OCI-LY7 (cell line): ENCODE results near the gene PDE9A. TPM values are rescaled to one million over a fixed set of nuclear protein-coding genes. Genes with fewer than 3 reads are reported as not detected.
"Not testable (repeated sequence)": the region's sequence is repeated elsewhere in the genome, so short reads cannot be mapped to it uniquely, and the experiment has no call there.

Experiments
- BruUV-seq: library from RNA; stranded (reverse); fragments of 400-500 nt; replicated peaks from 2 replicates; lab custom pipeline; 2021; lab: Mats Ljungman, UMichigan
- CTCF ChIA-PET: fragments of 300-600 bp; sonication (Branson Sonifier 250); formaldehyde crosslinking; loops from one replicate; lab custom pipeline; 2022; ENCODE audit warnings: antibody characterized with exemption; ENCODE audit not compliant: unreplicated experiment; lab: Charles Lee
- POLR2A ChIA-PET: fragments of 300-600 bp; sonication (Branson Sonifier 250); formaldehyde crosslinking; loops from one replicate; lab custom pipeline; 2022; ENCODE audit warnings: antibody characterized with exemption; lab: Charles Lee
- DNase-seq: peaks from one replicate; pipeline ENCODE4 v3.0.0-alpha.2; 2015; ENCODE audit warnings: low spot score
- H2AFZ ChIP-seq: fragments of 200-600 bp; sonication (generic), shearing (Covaris generic); 2 replicates; pipeline ENCODE4 v1.6.1; 2014; ENCODE audit warnings: mild to moderate bottlenecking, antibody characterized with exemption, low read length, moderate library complexity
- H3K27ac ChIP-seq: fragments of 200-600 bp; sonication (generic); 2 replicates; pipeline ENCODE4 v1.5.1; 2014; ENCODE audit warnings: mixed run types, low read depth, mild to moderate bottlenecking, moderate library complexity, low read length, inconsistent platforms; ENCODE audit not compliant: poor library complexity, severe bottlenecking
- H3K36me3 ChIP-seq: fragments of 200-600 bp; sonication (generic); 2 replicates; pipeline ENCODE4 v1.6.1; 2014; ENCODE audit warnings: mild to moderate bottlenecking, antibody characterized with exemption, low read length, moderate library complexity, mixed read lengths; ENCODE audit not compliant: insufficient read depth
- H3K4me1 ChIP-seq: fragments of 200-600 bp; sonication (generic); 2 replicates; pipeline ENCODE4 v1.5.1; 2014; ENCODE audit warnings: mild to moderate bottlenecking, low read length; ENCODE audit not compliant: insufficient read depth, poor library complexity, severe bottlenecking
- H3K4me2 ChIP-seq: fragments of 200-600 bp; sonication (generic); 2 replicates; pipeline ENCODE4 v1.6.1; 2014; ENCODE audit warnings: mild to moderate bottlenecking, low read length
- H3K4me3 ChIP-seq: fragments of 200-600 bp; sonication (generic); 2 replicates; pipeline ENCODE4 v1.5.1; 2014; ENCODE audit warnings: mild to moderate bottlenecking, low read depth, low read length; ENCODE audit not compliant: poor library complexity, severe bottlenecking
- H3K79me2 ChIP-seq: fragments of 200-600 bp; sonication (generic); 2 replicates; pipeline ENCODE4 v1.6.1; 2016; ENCODE audit warnings: low read depth, mild to moderate bottlenecking, low read length, moderate library complexity, mixed read lengths; ENCODE audit not compliant: insufficient read depth
- H3K9me2 ChIP-seq: fragments of 200-600 bp; sonication (generic); 2 replicates; pipeline ENCODE4 v1.6.1; 2016; ENCODE audit warnings: mild to moderate bottlenecking, low read length, mixed read lengths; ENCODE audit not compliant: insufficient read depth
- H3K9me3 ChIP-seq: fragments of 200-600 bp; sonication (generic); 2 replicates; pipeline ENCODE4 v1.6.1; 2014; ENCODE audit warnings: mild to moderate bottlenecking, mixed run types, low read length, mixed read lengths
- H4K20me1 ChIP-seq: fragments of 200-600 bp; sonication (generic); 2 replicates; pipeline ENCODE4 v1.6.1; 2014; ENCODE audit warnings: mild to moderate bottlenecking, antibody characterized with exemption, low read length, moderate library complexity, mixed read lengths; ENCODE audit not compliant: insufficient read depth
- EZH2phosphoT487 ChIP-seq: fragments of 200-600 bp; sonication (generic); IDR thresholded peaks from 2 replicates; pipeline ENCODE4 v1.6.1; 2018; ENCODE audit warnings: low read depth, borderline replicate concordance, mild to moderate bottlenecking, mixed run types, antibody characterized with exemption, low read length, moderate library complexity, mixed read lengths
- intact Hi-C: fragments of 100-400 bp; cut with micrococcal nuclease; formaldehyde crosslinking; loops from one replicate; pipeline ENCODE4 v1.10.0; 2022; ENCODE audit not compliant: unreplicated experiment
- total RNA-seq, 2 experiments: library from RNA; depleted of rRNA in 1 of 2; stranded (reverse); fragments of >200 nt in 1 of 2; shearing (Covaris generic) in 1 of 2; gene quantifications; 2 replicates each; pipeline ENCODE4 v1.2.3, GENCODE V29; 2014 to 2022
- TF ChIP-seq, protein P1 (sequence below): fragments of 200-600 bp; sonication (generic); conservative IDR thresholded peaks from 2 replicates; pipeline ENCODE4 v1.5.1; 2014; ENCODE audit warnings: mild to moderate bottlenecking, antibody characterized with exemption, low read length, moderate library complexity, mixed read lengths

Gene PDE9A
- total RNA-seq, 2 experiments from 2014 or later, result 11.4 to 22.4 TPM

DNA sequence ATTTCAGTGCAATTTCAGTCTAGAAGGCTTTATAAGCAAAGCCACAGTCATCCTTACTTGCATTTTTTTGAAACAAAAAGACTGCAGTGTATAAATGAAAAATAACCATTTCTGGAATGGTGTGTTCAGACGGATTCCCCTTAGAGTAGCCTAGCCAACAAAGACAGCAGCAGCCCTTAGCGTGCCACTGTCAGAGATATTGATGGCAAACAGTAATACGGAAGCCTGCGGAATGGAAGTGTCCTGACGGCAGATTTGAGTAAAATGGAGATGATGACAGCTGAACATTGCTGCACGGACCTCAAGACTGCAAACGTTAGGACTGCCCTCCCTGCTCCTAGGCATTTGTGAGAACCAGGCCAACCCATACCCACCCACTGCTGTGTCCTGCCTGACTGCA is 54.7 kb downstream of the PDE9A start:
- Histone ChIP-seq H3K79me2 (no peaks in the 10 kb centered on the region), H3K4me3 (no peak overlapping the region), H2AFZ (no peak overlapping the region), H3K4me2 (no peak overlapping the region), H4K20me1 (no peaks in the 10 kb centered on the region), H3K4me1 (no peaks in the 10 kb centered on the region), H3K36me3 (no peaks in the 10 kb centered on the region), H3K27ac (no peak overlapping the region), H3K9me2 (no peaks in the 10 kb centered on the region), H3K9me3 (no peaks in the 10 kb centered on the region)
- BruUV-seq, result no TSS peak
- TF ChIP-seq EZH2phosphoT487, result no peak
- TF ChIP-seq, protein P1, sequence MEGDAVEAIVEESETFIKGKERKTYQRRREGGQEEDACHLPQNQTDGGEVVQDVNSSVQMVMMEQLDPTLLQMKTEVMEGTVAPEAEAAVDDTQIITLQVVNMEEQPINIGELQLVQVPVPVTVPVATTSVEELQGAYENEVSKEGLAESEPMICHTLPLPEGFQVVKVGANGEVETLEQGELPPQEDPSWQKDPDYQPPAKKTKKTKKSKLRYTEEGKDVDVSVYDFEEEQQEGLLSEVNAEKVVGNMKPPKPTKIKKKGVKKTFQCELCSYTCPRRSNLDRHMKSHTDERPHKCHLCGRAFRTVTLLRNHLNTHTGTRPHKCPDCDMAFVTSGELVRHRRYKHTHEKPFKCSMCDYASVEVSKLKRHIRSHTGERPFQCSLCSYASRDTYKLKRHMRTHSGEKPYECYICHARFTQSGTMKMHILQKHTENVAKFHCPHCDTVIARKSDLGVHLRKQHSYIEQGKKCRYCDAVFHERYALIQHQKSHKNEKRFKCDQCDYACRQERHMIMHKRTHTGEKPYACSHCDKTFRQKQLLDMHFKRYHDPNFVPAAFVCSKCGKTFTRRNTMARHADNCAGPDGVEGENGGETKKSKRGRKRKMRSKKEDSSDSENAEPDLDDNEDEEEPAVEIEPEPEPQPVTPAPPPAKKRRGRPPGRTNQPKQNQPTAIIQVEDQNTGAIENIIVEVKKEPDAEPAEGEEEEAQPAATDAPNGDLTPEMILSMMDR, result no peak
- DNase-seq, result no peak
- POLR2A ChIA-PET, result no interaction called here
- CTCF ChIA-PET, result no interaction called here
- intact Hi-C loops, result no loop called here

GRCh38 chr21:42708916-42709315 is 55.5 kb downstream of the PDE9A start:
- POLR2A ChIA-PET, result interaction anchor here (0.6 kb wide), 1 partner anchor 116 kb away, joined by 5 read pairs; no protein-coding TSS in a partner anchor
- H4K20me1 ChIP-seq, H3K4me1 ChIP-seq, H3K9me3 ChIP-seq, H3K4me3 ChIP-seq, H3K9me2 ChIP-seq, H3K4me2 ChIP-seq, H3K79me2 ChIP-seq, BruUV-seq, intact Hi-C loops, CTCF ChIA-PET, H2AFZ ChIP-seq, H3K27ac ChIP-seq, H3K36me3 ChIP-seq, DNase-seq: not testable (repeated sequence)

GRCh38 chr21:42711667-42712066 is 58.2 kb downstream of the PDE9A start:
- TF ChIP-seq, protein P1, result no peak
- no peak for TF ChIP-seq EZH2phosphoT487
- H4K20me1 ChIP-seq, result no peaks in the 10 kb centered on the region
- H3K9me2 ChIP-seq, result no peaks in the 10 kb centered on the region
- H3K4me2 ChIP-seq, result no peak overlapping the region
- no peaks in the 10 kb centered on the region for H3K4me1 ChIP-seq
- no peaks in the 10 kb centered on the region for H3K36me3 ChIP-seq
- POLR2A ChIA-PET, result interaction anchor here (0.7 kb wide), 1 partner anchor 355 kb away, joined by 3 read pairs; no protein-coding TSS in a partner anchor
- intact Hi-C loops, result loop anchor here (10.0 kb wide), 1 partner anchor 113 kb away; no protein-coding TSS in a partner anchor
- no peak overlapping the region for H3K4me3 ChIP-seq
- no peak overlapping the region for H3K27ac ChIP-seq
- CTCF ChIA-PET, result no interaction called here
- BruUV-seq, result no TSS peak
- H3K9me3 ChIP-seq, result no peaks in the 10 kb centered on the region
- no peaks in the 10 kb centered on the region for H3K79me2 ChIP-seq
- H2AFZ ChIP-seq, result no peak overlapping the region
- no peak for DNase-seq

GRCh38 chr21:42715427-42715826 is 62.0 kb downstream of the PDE9A start:
- H3K79me2 ChIP-seq, H3K36me3 ChIP-seq, H3K9me2 ChIP-seq, H3K9me3 ChIP-seq, CTCF ChIA-PET, BruUV-seq, H3K4me3 ChIP-seq, H2AFZ ChIP-seq, H3K4me1 ChIP-seq, H3K4me2 ChIP-seq, DNase-seq, H4K20me1 ChIP-seq, H3K27ac ChIP-seq: not testable (repeated sequence)
- intact Hi-C loops, result loop anchor here (10.0 kb wide), 1 partner anchor 109 kb away; no protein-coding TSS in a partner anchor
- POLR2A ChIA-PET, result interaction anchor here (0.6 kb wide), 1 partner anchor 56 kb away, joined by 5 read pairs; no protein-coding TSS in a partner anchor
